Left ventricle myocardium inferior (tissue), 1 donor: ENCODE data around the gene NTN3. TPM values are rescaled to one million over a fixed set of nuclear protein-coding genes. Genes with fewer than 3 reads are reported as not detected.
"Not testable (repeated sequence)": the region's sequence is repeated elsewhere in the genome, so short reads cannot be mapped to it uniquely, and the experiment has no call there.

Experiments
- DNase-seq: peaks from one replicate; pipeline ENCODE4 v3.0.0-alpha.2; 2020
- H3K27ac ChIP-seq: fragments of 200-600 bp; replicated peaks from 2 replicates; pipeline ENCODE4 v1.8.0; 2021
- H3K27me3 ChIP-seq: fragments of 200-600 bp; 2 replicates; pipeline ENCODE4 v1.8.0; 2021; ENCODE audit warnings: low read depth
- H3K36me3 ChIP-seq: fragments of 200-600 bp; 2 replicates; pipeline ENCODE4 v1.8.0; 2021
- H3K4me1 ChIP-seq: fragments of 200-600 bp; 2 replicates; pipeline ENCODE4 v1.8.0; 2021
- H3K4me3 ChIP-seq: fragments of 200-600 bp; 2 replicates; pipeline ENCODE4 v1.8.0; 2021; ENCODE audit warnings: mild to moderate bottlenecking, moderate library complexity
- H3K9me3 ChIP-seq: fragments of 200-600 bp; replicated peaks from 2 replicates; pipeline ENCODE4 v1.8.0; 2021
- intact Hi-C: fragments of 100-400 bp; cut with micrococcal nuclease; formaldehyde crosslinking; loops from one replicate; pipeline ENCODE4 v1.11.0; 2022
- total RNA-seq: library from RNA; stranded (reverse); fragmentation: NEBNext Ultra II Directional; extraction: Animal tissue kit (Norgen Biotek cat#: 25700); gene quantifications from one replicate; pipeline ENCODE4 v1.2.1, GENCODE V29; 2021
- TF ChIP-seq, protein P1 (sequence below): fragments of 200-600 bp; IDR thresholded peaks from 2 replicates; pipeline ENCODE4 v1.8.0; 2021; ENCODE audit warnings: antibody characterized with exemption, mild to moderate bottlenecking, borderline replicate concordance
- donor health status: DM: no; HTN: yes; CAD: no; lungs with severe emphysema.

The NTN3 gene
- total RNA-seq, 1 donor from 2014 or later, result 0.14 TPM

DNA sequence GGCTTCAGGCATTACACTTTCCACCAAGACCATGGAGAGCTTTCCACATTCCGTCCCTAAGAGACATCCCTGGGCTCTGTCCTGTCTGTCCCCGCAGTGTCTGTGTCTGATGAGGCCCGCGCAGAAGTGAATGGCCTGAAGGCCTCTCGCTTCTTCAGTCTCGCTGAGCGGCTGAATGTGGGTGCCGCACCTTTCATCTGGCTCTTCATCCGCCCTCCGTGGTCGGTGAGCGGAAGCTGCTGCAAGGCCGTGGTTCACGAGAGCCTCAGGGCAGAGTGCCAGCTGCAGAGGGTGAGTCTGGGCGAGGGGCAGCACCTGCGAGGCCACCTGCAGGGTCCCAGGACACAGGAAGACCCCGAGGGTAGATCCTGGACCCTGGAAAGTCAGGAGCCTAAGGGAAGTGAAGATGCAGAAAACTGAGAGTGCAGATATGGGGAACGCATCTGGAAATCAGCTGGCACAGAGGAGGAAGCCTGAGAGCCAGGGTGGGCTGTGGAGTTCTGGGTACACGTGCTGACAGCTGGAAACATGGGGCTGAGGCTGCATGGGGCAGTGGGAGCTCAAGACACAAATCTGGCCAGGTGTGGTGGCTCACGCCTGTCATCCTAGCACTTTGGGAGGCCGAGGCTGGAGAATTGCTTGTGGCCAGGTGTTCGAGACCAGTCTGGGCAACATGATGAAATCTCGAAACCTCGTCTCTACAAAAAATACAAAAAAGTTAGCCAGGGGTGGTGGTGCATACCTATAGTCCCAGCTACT lies 33.9 kb upstream of the NTN3 start:
- no peak for DNase-seq
- H3K27me3 ChIP-seq, result no peaks in the 10 kb centered on the region
- no peak overlapping the region for H3K27ac ChIP-seq
- no peaks in the 10 kb centered on the region for H3K9me3 ChIP-seq
- H3K4me3 ChIP-seq, result no peak overlapping the region
- H3K4me1 ChIP-seq, result no peaks in the 10 kb centered on the region
- TF ChIP-seq, protein P1, sequence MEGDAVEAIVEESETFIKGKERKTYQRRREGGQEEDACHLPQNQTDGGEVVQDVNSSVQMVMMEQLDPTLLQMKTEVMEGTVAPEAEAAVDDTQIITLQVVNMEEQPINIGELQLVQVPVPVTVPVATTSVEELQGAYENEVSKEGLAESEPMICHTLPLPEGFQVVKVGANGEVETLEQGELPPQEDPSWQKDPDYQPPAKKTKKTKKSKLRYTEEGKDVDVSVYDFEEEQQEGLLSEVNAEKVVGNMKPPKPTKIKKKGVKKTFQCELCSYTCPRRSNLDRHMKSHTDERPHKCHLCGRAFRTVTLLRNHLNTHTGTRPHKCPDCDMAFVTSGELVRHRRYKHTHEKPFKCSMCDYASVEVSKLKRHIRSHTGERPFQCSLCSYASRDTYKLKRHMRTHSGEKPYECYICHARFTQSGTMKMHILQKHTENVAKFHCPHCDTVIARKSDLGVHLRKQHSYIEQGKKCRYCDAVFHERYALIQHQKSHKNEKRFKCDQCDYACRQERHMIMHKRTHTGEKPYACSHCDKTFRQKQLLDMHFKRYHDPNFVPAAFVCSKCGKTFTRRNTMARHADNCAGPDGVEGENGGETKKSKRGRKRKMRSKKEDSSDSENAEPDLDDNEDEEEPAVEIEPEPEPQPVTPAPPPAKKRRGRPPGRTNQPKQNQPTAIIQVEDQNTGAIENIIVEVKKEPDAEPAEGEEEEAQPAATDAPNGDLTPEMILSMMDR, result no peak
- H3K36me3 ChIP-seq, result peaks cover 22% of the 10 kb centered on the region
- intact Hi-C loops, result loop anchor here (10.0 kb wide), 1 partner anchor 102 kb away; no protein-coding TSS in a partner anchor

DNA sequence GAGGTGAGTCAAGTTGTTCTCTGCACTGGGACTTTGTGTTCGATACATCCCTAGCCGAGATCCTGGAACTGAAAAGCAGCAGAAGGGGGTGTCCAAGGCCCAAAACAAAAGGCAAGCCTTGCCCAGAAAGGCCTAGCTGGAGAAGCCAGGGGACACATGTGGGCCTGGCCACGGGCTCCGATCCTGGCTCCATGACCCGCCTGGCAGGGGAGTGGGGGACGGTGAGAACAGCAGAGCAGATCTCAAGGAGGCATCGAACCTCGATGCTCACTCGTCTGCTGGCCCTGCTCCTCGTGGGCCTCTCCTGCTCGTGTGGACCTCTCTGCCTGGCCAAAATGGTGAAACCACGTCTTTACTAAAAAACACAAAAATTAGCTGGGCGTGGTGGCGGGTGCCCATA lies 33.0 kb upstream of the NTN3 start:
- Histone ChIP-seq H3K4me1 (no peaks in the 10 kb centered on the region), H3K27ac (no peak overlapping the region), H3K36me3 (peaks cover 16% of the 10 kb centered on the region), H3K9me3 (no peaks in the 10 kb centered on the region), H3K27me3 (no peaks in the 10 kb centered on the region), H3K4me3 (no peak overlapping the region)
- TF ChIP-seq, protein P1, result no peak
- DNase-seq, result no peak
- intact Hi-C loops, result loop anchor here (10.0 kb wide), 1 partner anchor 103 kb away; no protein-coding TSS in a partner anchor

DNA sequence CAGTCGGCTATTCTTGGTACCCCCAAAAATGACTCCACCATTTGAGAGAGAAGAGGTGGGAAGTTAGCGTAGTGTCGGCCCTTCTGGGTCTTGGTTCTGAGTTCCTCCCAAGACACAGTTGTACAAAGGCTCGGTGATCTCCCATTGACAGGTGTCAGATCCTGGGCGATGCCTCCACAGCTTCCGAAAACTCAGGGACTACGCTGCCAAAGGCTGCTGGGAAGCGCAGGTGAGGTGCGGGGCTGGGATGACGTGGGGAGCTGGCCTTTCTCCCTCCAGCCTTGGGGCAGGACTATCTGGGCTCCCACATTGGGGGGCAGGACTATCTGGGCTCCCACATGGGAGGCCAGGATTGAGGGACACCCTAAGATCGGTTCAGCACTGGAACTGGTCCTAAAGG lies 31.5 kb upstream of the NTN3 start:
- H3K9me3 ChIP-seq, result no peaks in the 10 kb centered on the region
- H3K27ac ChIP-seq, result no peak overlapping the region
- intact Hi-C loops, result loop anchor here (10.0 kb wide), 1 partner anchor 105 kb away; no protein-coding TSS in a partner anchor
- H3K27me3 ChIP-seq, result no peaks in the 10 kb centered on the region
- DNase-seq, result no peak
- TF ChIP-seq, protein P1, result no peak
- H3K4me1 ChIP-seq, result no peaks in the 10 kb centered on the region
- no peak overlapping the region for H3K4me3 ChIP-seq
- peaks cover 12% of the 10 kb centered on the region for H3K36me3 ChIP-seq

DNA sequence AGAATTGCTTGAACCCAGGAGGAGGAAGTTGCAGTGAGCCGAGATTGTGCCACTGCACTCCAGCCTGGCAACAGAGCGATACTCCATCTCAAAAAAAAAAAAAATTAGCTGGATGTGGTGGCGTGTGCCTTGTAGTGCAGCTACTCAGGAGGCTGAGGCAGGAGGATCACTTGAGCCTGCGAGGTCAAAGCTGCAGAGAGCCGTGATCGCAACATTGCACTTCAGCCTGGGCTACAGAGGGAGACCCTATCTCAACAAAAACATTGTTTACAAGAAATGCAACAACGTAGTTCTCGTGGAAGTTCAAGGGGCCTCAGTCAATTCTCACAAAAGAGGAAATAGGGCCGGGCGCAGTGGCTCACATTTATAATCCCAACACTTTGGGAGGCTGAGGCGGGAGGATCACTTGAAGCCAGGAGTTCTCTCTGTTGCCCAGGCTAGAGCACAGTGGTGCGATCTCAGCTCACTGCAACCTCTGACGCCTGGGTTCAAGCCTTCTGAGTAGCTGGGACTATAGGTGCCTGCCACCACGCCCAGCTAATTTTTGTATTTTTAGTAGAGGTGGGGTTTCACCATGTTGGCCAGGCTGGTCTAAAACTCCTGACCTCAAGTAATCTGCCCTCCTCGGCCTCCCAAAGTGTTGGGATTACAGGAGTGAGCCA lies 29.8 kb upstream of the NTN3 start:
- H3K4me3 ChIP-seq, intact Hi-C loops: not testable (repeated sequence)

DNA sequence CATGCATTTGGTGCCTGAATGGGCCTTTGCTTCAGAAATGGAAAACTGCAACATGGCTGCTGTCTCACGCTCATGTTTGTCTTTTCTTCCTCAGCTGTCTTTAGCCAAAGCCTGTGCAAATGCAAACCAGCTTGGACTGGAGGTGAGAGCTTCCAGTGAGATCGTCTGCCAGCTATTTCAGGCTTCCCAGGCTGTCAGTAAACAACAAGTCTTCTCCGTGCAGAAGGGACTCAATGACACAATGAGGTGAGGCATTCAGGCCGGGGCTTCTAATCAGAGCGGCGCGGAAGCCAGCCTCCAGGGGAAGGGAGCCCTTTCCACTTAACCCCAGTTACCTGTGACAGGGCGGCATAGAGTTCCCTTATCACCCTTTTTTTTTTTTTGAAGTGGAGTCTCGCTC lies 27.5 kb upstream of the NTN3 start:
- H3K27ac ChIP-seq, result no peak overlapping the region

More for the DNA sequence above, 29.8 kb upstream of the NTN3 start:
- H3K9me3 ChIP-seq, H3K4me1 ChIP-seq, H3K27me3 ChIP-seq, DNase-seq, H3K27ac ChIP-seq: not testable (repeated sequence)
- H3K36me3 ChIP-seq, result peaks cover 20% of the 10 kb centered on the region

More for the DNA sequence above, 27.5 kb upstream of the NTN3 start:
- Histone ChIP-seq H3K4me3 (no peak overlapping the region), H3K9me3 (no peaks in the 10 kb centered on the region), H3K27me3 (no peaks in the 10 kb centered on the region), H3K36me3 (peaks cover 23% of the 10 kb centered on the region), H3K4me1 (no peaks in the 10 kb centered on the region)
- intact Hi-C loops, result no loop called here
- DNase-seq, result no peak
- TF ChIP-seq, protein P1, result no peak
